ENCODE data around the gene PAGE4.

PAGE4 gene

GRCh38 chrX:49829016-49829415 is at the start of gene PAGE4:
Gene PAGE4, plus strand, starts transcription at chrX:49829303. Its CDS starts 1,126 bp downstream, at chrX:49830429.
- DNase-seq = no peak

- DNase-seq = no peak
Measured at GRCh38 chrX:49784747-49785280, 44.3 kb upstream of the PAGE4 start.

- DNase-seq = no peak
Measured at GRCh38 chrX:49792376-49792775, 36.7 kb upstream of the PAGE4 start.

GRCh38 chrX:49793686-49794085 is 35.4 kb upstream of the PAGE4 start:
- no peak for DNase-seq

GRCh38 chrX:49799828-49800227 is 29.3 kb upstream of the PAGE4 start:
- DNase-seq = no peak

- DNase-seq = no peak
Measured at GRCh38 chrX:49809891-49810632, 19.0 kb upstream of the PAGE4 start.

- DNase-seq = no peak
Measured at GRCh38 chrX:49812177-49812576, 16.9 kb upstream of the PAGE4 start.

- DNase-seq = no peak
Measured at GRCh38 chrX:49816435-49816834, 12.7 kb upstream of the PAGE4 start.

- DNase-seq = no peak
Measured at GRCh38 chrX:49838374-49838773, 9.3 kb downstream of the PAGE4 start.

GRCh38 chrX:49840679-49841078 is 11.6 kb downstream of the PAGE4 start:
- no peak for DNase-seq

- no peak for DNase-seq
Measured at GRCh38 chrX:49842621-49843020, 13.5 kb downstream of the PAGE4 start.

- DNase-seq = no peak
Measured at GRCh38 chrX:49844611-49845010, 15.5 kb downstream of the PAGE4 start.

- DNase-seq = no peak
Measured at GRCh38 chrX:49845701-49846403, 16.7 kb downstream of the PAGE4 start.

- no peak for DNase-seq
Measured at GRCh38 chrX:49846522-49846921, 17.4 kb downstream of the PAGE4 start.

GRCh38 chrX:49848275-49848674 is 19.2 kb downstream of the PAGE4 start:
- DNase-seq = no peak

- DNase-seq = no peak
Measured at GRCh38 chrX:49850028-49850427, 20.9 kb downstream of the PAGE4 start.

GRCh38 chrX:49853661-49854060 is 24.6 kb downstream of the PAGE4 start:
- no peak for DNase-seq

GRCh38 chrX:49856819-49857218 is 27.7 kb downstream of the PAGE4 start:
- DNase-seq = no peak

GRCh38 chrX:49858341-49858740 is 29.2 kb downstream of the PAGE4 start:
- DNase-seq = no peak

GRCh38 chrX:49859491-49859890 is 30.4 kb downstream of the PAGE4 start:
- DNase-seq = no peak

GRCh38 chrX:49860867-49861535 is 31.9 kb downstream of the PAGE4 start:
- no peak for DNase-seq

GRCh38 chrX:49862093-49862492 is 33.0 kb downstream of the PAGE4 start:
- no peak for DNase-seq

- no peak for DNase-seq
Measured at GRCh38 chrX:49868739-49869138, 39.6 kb downstream of the PAGE4 start.

GRCh38 chrX:49876750-49877149 is 47.6 kb downstream of the PAGE4 start:
- no peak for DNase-seq
